HUES64 (cell line): ENCODE data around the gene KCNC3.
A peak's percentile ranks its signal among the peaks of the same experiment; 100 is the strongest.
"Not testable (repeated sequence)": the region's sequence is repeated elsewhere in the genome, so short reads cannot be mapped to it uniquely, and the experiment has no call there.

Source experiments
- H3K27ac ChIP-seq: 2 replicates; pipeline ENCODE4 v1.7.0; 2013; ENCODE audit warnings: low read depth, low read length, inconsistent platforms
- H3K27me3 ChIP-seq: 2 replicates; pipeline ENCODE4 v1.6.1; 2013; ENCODE audit warnings: mild to moderate bottlenecking, low read length; ENCODE audit not compliant: insufficient read depth
- H3K36me3 ChIP-seq: 2 replicates; pipeline ENCODE4 v1.6.1; 2013; ENCODE audit warnings: mild to moderate bottlenecking, low read length; ENCODE audit not compliant: insufficient read depth
- H3K4me1 ChIP-seq: 2 replicates; pipeline ENCODE4 v1.6.1; 2013; ENCODE audit warnings: mild to moderate bottlenecking, low read length, moderate library complexity; ENCODE audit not compliant: insufficient read depth
- H3K4me3 ChIP-seq: 2 replicates; pipeline ENCODE4 v1.5.1; 2013; ENCODE audit warnings: mild to moderate bottlenecking, low read length, moderate library complexity
- H3K9ac ChIP-seq: 2 replicates; pipeline ENCODE4 v1.6.1; 2013; ENCODE audit warnings: mild to moderate bottlenecking, low read depth, low read length
- H3K9me3 ChIP-seq: 2 replicates; pipeline ENCODE4 v1.6.1; 2013; ENCODE audit warnings: low read depth, low read length; ENCODE audit not compliant: insufficient read depth
- WGBS: fragments of 150-250, 120-280 bp; methylation state at CpG from one replicate; pipeline ENCODE4 v1.1.7; 2013; ENCODE audit warnings: missing lambda C conversion rate; 5-methylcytosine and 5-hydroxymethylcytosine counted together

Gene KCNC3

DNA sequence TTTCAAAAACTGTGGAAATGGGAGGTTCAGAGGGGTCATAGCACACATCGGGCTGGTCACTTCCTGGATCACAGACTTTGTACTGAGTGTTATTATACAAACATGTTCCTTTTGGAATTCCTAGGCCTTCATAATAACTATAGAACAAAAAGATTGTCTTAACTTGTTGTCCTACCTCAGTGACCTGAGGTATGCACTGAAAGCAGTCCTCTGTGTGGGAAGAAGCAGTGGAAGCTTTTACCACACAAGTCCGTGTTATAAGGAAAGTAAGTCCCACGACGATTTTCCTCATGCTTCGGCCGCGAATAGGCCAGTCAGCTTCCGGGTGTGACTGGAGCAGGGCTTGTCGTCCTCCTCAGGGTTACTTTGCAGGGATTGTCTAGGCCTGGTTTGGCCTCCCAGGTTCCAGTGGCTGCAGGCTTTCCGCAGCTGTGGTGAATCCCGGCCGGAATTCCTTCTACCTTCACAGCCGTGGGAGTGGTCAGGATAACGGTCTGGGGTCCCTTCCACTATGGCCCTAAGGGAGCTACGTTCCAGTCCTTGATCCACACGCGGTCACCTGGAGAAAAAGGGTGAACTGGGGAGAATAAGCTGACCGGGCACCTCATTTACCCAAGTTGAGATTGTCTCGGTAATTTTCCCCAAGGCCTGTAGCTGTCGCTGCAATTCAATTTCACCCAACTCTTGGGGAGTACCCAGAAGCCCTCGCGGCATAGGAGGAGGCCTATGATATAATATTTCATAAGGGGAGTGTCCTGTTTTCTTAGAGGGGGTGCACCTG lies 20.3 kb upstream of the KCNC3 start:
- H3K9ac ChIP-seq: no peak overlapping the region

DNA sequence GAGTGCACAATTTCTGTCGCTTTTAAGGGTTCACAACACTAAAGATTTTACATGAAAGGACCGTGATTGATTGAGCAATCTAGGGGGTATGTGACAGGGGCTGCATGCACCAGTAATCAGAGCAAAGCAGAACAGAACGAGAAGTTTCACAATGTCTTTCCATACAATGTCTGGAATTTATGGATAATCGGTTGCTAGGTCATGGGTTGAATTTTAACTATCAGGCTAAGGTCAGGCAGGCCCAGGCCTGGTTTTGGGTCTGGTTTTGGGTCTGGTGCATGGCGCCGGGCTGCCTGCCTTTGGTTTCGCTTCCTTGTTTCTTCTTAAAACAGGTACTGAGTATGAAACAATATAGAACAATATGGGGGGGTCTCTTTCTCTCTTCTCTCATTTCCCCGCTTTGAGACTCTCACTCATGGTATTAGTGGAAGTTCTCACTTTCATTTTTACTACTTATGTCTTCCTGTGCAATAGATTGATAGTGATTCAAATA lies 18.0 kb upstream of the KCNC3 start:
- H3K9ac ChIP-seq, H3K4me3 ChIP-seq: not testable (repeated sequence)

More for the DNA sequence above, 20.3 kb upstream of the KCNC3 start:
- H3K27ac ChIP-seq: no peak overlapping the region
- H3K4me1 ChIP-seq: no peaks in the 10 kb centered on the region
- 86% methylated on average over 20 of the region's 22 CpGs for WGBS
- peaks cover 6% of the 10 kb centered on the region; the same call in 1 of the 2 replicates for H3K9me3 ChIP-seq
- no peaks in the 10 kb centered on the region for H3K27me3 ChIP-seq
- no peaks in the 10 kb centered on the region for H3K36me3 ChIP-seq
- no peak overlapping the region for H3K4me3 ChIP-seq

DNA sequence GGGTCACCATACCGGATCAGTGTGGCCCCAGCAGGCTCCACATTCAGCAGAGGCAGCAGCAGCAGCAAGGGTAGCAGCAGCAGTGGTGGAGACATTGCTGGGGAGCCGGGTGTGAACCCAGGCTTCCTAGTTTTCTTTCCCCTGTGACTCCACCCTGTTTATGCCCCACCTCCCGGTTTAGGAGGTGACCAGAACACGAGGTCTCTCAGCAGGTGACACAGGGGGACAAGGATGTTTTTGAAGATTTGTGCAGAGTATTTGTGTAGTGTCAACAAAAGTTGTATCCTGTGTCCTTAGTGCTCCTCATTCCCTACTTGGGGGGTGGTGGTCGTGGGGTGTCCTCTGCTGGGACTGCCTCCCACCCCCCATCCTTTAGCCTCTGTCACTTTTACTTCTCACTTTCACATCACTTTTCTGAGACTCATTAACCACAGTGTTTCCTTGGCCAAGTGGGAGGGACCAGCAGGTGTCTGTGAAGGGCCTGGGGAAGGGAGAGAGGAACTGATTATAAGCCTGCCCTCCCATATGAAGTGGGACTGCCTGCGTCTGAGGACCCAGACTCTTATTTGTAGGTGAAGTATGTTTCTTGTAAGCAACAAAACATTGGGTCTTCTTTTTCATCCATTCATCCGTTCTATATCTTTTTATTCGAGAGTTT lies 15.6 kb upstream of the KCNC3 start:
- H3K9ac ChIP-seq: no peak overlapping the region
- no peaks in the 10 kb centered on the region for H3K27me3 ChIP-seq
- no peak overlapping the region for H3K27ac ChIP-seq
- peaks cover 10% of the 10 kb centered on the region; the same call in 1 of the 2 replicates for H3K9me3 ChIP-seq
- H3K4me3 ChIP-seq: no peak overlapping the region
- no peaks in the 10 kb centered on the region for H3K4me1 ChIP-seq
- no peaks in the 10 kb centered on the region for H3K36me3 ChIP-seq
- 78% methylated on average over 6 of the region's 8 CpGs for WGBS

More for the DNA sequence above, 18.0 kb upstream of the KCNC3 start:
- 82% methylated on average over 5 of the region's 8 CpGs for WGBS
- not testable (repeated sequence) for H3K9me3 ChIP-seq, H3K27ac ChIP-seq, H3K36me3 ChIP-seq, H3K4me1 ChIP-seq, H3K27me3 ChIP-seq

DNA sequence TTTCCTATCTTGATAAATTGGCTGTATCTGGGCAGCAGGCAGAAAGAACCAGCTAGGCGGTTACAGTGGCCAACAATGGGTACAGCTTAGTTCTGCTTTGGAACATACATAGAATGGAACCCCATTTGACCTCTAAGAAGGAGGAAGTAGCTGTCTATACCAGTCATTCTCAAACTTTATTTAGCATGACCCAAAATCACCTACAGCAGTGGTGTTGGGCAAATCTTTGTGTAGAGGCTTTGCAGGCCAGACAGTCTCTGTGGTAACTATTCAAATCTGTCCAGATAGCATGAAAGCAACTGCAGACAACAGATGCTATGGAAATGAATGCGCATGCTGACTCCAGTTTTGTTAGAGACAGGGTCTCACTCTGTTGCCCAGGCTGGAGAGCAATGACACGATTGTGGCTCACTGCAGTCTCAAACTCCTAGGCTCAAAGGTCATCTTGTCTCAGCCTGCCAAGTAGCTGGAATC lies 12.0 kb upstream of the KCNC3 start:
- Histone ChIP-seq H3K4me3 (no peak overlapping the region), H3K4me1 (no peaks in the 10 kb centered on the region), H3K9ac (no peak overlapping the region), H3K27me3 (no peaks in the 10 kb centered on the region), H3K36me3 (no peaks in the 10 kb centered on the region), H3K9me3 (peaks cover 14% of the 10 kb centered on the region; the same call in 1 of the 2 replicates), H3K27ac (no peak overlapping the region)
- 85% methylated on average over 3 of the region's 3 CpGs for WGBS

DNA sequence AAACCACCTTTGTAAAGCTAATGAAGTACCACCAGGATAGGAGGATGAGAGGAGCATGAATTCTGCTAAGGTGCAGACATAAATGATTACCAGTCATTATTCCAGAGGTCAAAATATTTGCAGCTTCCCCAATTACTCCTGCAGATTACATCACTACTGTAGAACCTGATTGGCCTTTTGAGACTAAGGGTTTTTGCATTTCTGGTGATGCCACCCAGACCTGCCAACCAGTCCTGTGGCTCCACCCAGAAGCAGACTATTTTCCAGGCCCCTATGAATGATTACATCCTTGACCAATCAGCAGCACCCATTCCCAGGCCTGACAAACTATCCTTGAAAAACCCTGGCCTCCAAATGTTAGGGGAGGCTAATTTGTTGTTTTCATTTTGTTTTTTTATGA lies 11.2 kb upstream of the KCNC3 start:
- H3K27me3 ChIP-seq: no peaks in the 10 kb centered on the region
- H3K36me3 ChIP-seq: no peaks in the 10 kb centered on the region
- no peaks in the 10 kb centered on the region for H3K4me1 ChIP-seq
- peaks cover 18% of the 10 kb centered on the region; the same call in 1 of the 2 replicates for H3K9me3 ChIP-seq
- no peak overlapping the region for H3K9ac ChIP-seq
- no peak overlapping the region for H3K4me3 ChIP-seq
- no peak overlapping the region for H3K27ac ChIP-seq

DNA sequence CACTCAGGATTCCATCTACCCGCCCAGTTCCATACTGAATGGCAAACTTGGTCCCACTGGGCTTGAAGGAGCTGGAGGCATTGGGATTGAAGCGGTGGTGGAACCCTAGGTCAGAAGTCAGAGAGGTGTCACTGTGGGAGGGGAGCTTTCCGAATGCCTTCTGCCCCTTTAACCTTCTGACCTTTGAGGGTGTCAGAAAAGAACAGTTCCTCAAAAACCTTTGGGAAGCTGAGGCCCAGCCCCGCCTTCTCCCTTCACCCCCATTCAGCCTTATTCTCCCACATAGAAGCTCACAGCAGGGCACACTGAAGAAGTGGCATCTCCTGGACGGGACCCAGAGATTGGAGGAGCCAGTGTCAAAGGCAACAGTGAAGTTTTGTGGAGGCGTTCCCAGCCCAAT lies 7.9 kb upstream of the KCNC3 start:
- not testable (repeated sequence) for H3K4me1 ChIP-seq, H3K27ac ChIP-seq, H3K36me3 ChIP-seq, H3K27me3 ChIP-seq, H3K9ac ChIP-seq, H3K4me3 ChIP-seq
- H3K9me3 ChIP-seq: peaks cover 22% of the 10 kb centered on the region
- 83% methylated on average over 5 of the region's 6 CpGs for WGBS

DNA sequence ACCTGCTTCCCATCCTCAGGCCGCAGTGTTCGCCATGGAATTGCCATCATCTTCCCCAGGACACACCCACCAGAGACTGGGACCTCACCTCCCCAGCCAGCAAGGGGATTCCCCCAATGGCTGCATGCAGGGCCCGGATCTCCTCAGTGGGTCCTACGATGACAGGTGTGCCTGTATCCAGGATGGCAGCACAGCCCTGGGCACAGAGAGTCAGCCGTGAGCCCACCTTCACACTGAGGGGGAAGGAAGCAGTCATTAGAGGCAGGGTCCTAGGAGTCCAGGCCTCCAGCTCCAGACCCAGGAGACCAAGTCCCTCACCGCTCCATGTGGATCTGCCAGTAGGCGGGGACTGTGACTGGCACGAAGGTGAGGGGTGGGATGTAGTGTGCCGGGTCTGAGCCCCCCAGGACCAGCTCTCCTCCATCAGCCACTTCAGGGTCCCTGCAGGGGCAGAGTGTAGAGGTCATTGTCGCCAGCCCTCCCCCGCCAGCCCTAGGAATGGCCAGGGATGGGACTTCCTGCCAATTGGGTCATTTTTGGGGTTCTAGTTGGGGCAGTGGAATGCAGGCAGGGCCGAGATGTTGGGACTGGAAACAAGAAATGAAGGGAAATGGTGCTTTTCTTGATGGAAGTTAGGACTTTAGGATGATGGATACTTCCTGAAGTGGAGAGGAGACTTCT lies 5.7 kb upstream of the KCNC3 start:
- WGBS: 90% methylated on average over 12 of the region's 12 CpGs
- Histone ChIP-seq H3K9me3 (peaks cover 19% of the 10 kb centered on the region), H3K9ac (no peak overlapping the region), H3K36me3 (no peaks in the 10 kb centered on the region), H3K4me3 (no peak overlapping the region), H3K27me3 (no peaks in the 10 kb centered on the region), H3K4me1 (no peaks in the 10 kb centered on the region), H3K27ac (no peak overlapping the region)

DNA sequence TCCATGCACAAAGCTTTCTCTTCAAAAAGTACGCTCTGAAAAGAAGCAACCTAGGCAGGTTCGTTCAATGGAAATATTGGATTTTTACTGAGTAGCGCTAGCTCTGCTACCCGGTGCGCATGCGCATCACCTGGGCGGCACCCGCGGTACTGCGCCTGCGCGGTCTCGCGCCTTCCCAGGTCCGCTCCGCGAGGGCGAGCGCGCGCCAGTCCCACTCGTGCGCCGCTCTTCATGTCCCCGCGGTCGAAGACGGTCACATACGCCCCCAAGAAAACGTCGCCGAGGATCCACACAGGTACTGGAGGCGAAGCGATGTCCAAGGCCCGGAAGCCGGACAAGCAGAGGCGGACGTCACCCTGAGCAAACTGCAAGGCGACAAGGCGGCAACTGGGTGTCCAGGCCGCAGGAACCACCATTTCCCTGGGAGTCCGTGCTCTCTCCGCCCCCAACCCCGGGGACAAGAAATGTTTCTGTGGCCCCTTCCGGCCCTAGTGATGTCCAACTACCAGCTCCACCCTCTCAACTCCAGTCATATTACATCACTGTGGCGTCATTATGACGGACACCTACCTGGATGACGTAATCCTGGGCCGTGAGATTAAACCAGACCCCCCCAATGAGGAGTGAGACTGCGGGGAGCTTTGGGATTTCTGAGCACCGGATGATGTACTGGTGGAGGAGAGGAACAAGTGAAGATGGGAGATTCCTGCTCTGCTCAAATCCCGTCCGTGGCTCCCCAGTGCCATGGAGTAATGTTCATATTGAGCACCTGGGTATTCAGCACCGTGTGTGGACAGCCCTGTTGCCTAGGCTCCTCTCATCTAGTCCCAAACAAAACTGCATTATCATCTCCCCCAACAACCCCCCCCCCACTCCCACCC lies 4.8 kb upstream of the KCNC3 start:
- Histone ChIP-seq H3K4me1 (no peaks in the 10 kb centered on the region), H3K36me3 (no peaks in the 10 kb centered on the region), H3K9me3 (peaks cover 15% of the 10 kb centered on the region; the same call in 1 of the 2 replicates), H3K27ac (peak overlapping the region; percentile 91; the same call in 1 of the 2 replicates), H3K27me3 (no peaks in the 10 kb centered on the region), H3K4me3 (peak overlapping the region; percentile 56), H3K9ac (peak overlapping the region; percentile 74)
- 57% methylated on average over 54 of the region's 54 CpGs for WGBS

DNA sequence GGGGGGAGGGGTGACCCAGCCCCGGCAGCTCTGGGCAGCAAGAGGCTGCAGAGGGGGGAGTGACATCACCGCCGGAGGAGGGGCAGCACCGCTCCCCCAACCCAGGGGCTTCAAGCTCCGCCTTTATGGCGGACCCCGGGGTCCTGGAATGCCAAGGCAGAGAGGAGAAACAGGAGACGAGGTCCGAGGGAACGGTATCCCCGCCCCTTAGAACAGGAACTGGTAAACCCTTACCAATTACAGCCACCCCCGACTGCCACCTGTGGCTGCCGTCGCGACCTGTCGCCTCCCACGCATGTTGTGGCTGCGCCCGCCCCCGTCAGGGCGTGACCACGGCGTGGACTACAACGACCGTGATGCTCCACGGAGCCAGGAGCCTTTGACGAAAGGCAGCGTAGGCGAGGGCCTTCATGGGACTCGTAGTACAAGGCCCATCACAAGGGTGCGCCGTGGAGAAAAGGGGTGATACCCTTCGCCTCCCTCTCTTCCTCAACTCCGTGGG lies 4.1 kb upstream of the KCNC3 start:
- Histone ChIP-seq H3K4me3 (peak overlapping the region; percentile 56), H3K9me3 (peaks cover 15% of the 10 kb centered on the region; the same call in 1 of the 2 replicates), H3K36me3 (no peaks in the 10 kb centered on the region), H3K9ac (peak overlapping the region; percentile 74), H3K4me1 (no peaks in the 10 kb centered on the region), H3K27me3 (peaks cover 3% of the 10 kb centered on the region; the same call in 1 of the 2 replicates), H3K27ac (peak overlapping the region; percentile 91)
- 54% methylated on average over 34 of the region's 34 CpGs for WGBS
